Liver (tissue), 9 donors: ENCODE results near the gene IARS2. TPM values are rescaled to one million over a fixed set of nuclear protein-coding genes. Genes with fewer than 3 reads are reported as not detected.

Experiments
- DNase-seq: peaks from one replicate; pipeline ENCODE4 v3.0.0-alpha.2; 2017; ENCODE audit warnings: low spot score
- H3K27ac ChIP-seq, 2 donors: one replicate each; pipeline ENCODE4 v1.7.0; 2013; ENCODE audit warnings: inconsistent platforms in 2 of 2, low read length in 2 of 2, control low read depth in 1 of 2, low read depth in 1 of 2, mild to moderate bottlenecking in 1 of 2
- H3K27me3 ChIP-seq, 4 donors: one replicate each; pipeline versions ENCODE4 v1.6.1 to v1.7.0; 2013; ENCODE audit warnings: low read length in 3 of 4, inconsistent platforms in 1 of 4, mild to moderate bottlenecking in 1 of 4, moderate library complexity in 1 of 4; ENCODE audit not compliant: control insufficient read depth in 4 of 4, insufficient read depth in 4 of 4
- H3K36me3 ChIP-seq, 4 donors: one replicate each; pipeline versions ENCODE4 v1.6.1 to v1.7.0; 2013; ENCODE audit warnings: low read length in 3 of 4, mild to moderate bottlenecking in 3 of 4, low read depth in 1 of 4, moderate library complexity in 1 of 4; ENCODE audit not compliant: control insufficient read depth in 4 of 4, insufficient read depth in 3 of 4
- H3K4me1 ChIP-seq, 4 donors: one replicate each; pipeline versions ENCODE4 v1.6.1 to v1.7.0; 2013; ENCODE audit warnings: low read length in 3 of 4, mild to moderate bottlenecking in 3 of 4, moderate library complexity in 1 of 4; ENCODE audit not compliant: control insufficient read depth in 4 of 4, insufficient read depth in 4 of 4
- H3K4me3 ChIP-seq, 3 donors: one replicate each; pipeline versions ENCODE4 v1.6.1 to v1.7.0; 2013; ENCODE audit warnings: low read length in 3 of 3, control low read depth in 1 of 3, low read depth in 1 of 3, mild to moderate bottlenecking in 1 of 3
- H3K9ac ChIP-seq, 2 donors: one replicate each; pipeline ENCODE4 v1.7.0; 2013; ENCODE audit warnings: low read length in 2 of 2, mild to moderate bottlenecking in 2 of 2, moderate library complexity in 2 of 2, control low read depth in 1 of 2, low read depth in 1 of 2
- H3K9me3 ChIP-seq, 4 donors: one replicate each; pipeline versions ENCODE4 v1.6.1 to v1.7.0; 2013; ENCODE audit warnings: low read length in 3 of 4; ENCODE audit not compliant: control insufficient read depth in 4 of 4
- ATF3 ChIP-seq: IDR thresholded peaks from 2 replicates; pipeline ENCODE4 v1.6.1; 2016; ENCODE audit warnings: antibody characterized with exemption
- CTCF ChIP-seq: fragments of 150-350 bp; IDR thresholded peaks from 2 replicates; pipeline ENCODE4 v1.5.1; 2017; ENCODE audit warnings: improper control_type of control experiment, low read depth, low read length; ENCODE audit not compliant: missing input control
- EGR1 ChIP-seq, 2 donors: IDR thresholded peaks; 2 replicates each; pipeline ENCODE4 v1.6.1; 2016 to 2018; ENCODE audit warnings: antibody characterized with exemption in 2 of 2, low read depth in 2 of 2
- FOXA1 ChIP-seq: IDR thresholded peaks from 2 replicates; pipeline ENCODE4 v1.6.1; 2016; ENCODE audit warnings: antibody characterized with exemption
- FOXA2 ChIP-seq: IDR thresholded peaks from 2 replicates; pipeline ENCODE4 v1.6.1; 2016; ENCODE audit warnings: antibody characterized with exemption
- GABPA ChIP-seq, 2 donors: IDR thresholded peaks in 1 of 2; conservative IDR thresholded peaks in 1 of 2; 2 replicates each; pipeline ENCODE4 v1.6.1; 2016; ENCODE audit warnings: antibody characterized with exemption in 2 of 2, mild to moderate bottlenecking in 1 of 2, moderate library complexity in 1 of 2
- HNF4A ChIP-seq, 2 donors: conservative IDR thresholded peaks; 2 replicates each; pipeline ENCODE4 v1.6.1; 2016; ENCODE audit warnings: antibody characterized with exemption in 2 of 2, mild to moderate bottlenecking in 2 of 2
- HNF4G ChIP-seq: IDR thresholded peaks from 2 replicates; pipeline ENCODE4 v1.6.1; 2016; ENCODE audit warnings: antibody characterized with exemption
- JUND ChIP-seq, 2 donors: IDR thresholded peaks; 2 replicates each; pipeline ENCODE4 v1.6.1; 2016; ENCODE audit warnings: antibody characterized with exemption in 2 of 2
- MAX ChIP-seq: IDR thresholded peaks from 2 replicates; pipeline ENCODE4 v1.6.1; 2016; ENCODE audit warnings: antibody characterized with exemption
- NR2F2 ChIP-seq: IDR thresholded peaks from 2 replicates; pipeline ENCODE4 v1.6.1; 2016; ENCODE audit warnings: antibody characterized with exemption
- RAD21 ChIP-seq, 2 donors: IDR thresholded peaks; 2 replicates each; pipeline ENCODE4 v1.6.1; 2016; ENCODE audit warnings: antibody characterized with exemption in 2 of 2, mild to moderate bottlenecking in 2 of 2
- REST ChIP-seq: IDR thresholded peaks from 2 replicates; pipeline ENCODE4 v1.6.1; 2016; ENCODE audit warnings: antibody characterized with exemption, mild to moderate bottlenecking
- RXRA ChIP-seq, 2 donors: IDR thresholded peaks; 2 replicates each; pipeline ENCODE4 v1.6.1; 2017 to 2018; ENCODE audit warnings: antibody characterized with exemption in 2 of 2, mild to moderate bottlenecking in 1 of 2
- SP1 ChIP-seq: IDR thresholded peaks from 2 replicates; pipeline ENCODE4 v1.6.1; 2018; ENCODE audit warnings: antibody characterized with exemption, mild to moderate bottlenecking
- TAF1 ChIP-seq: conservative IDR thresholded peaks from 2 replicates; pipeline ENCODE4 v1.6.1; 2016; ENCODE audit warnings: antibody characterized with exemption, mild to moderate bottlenecking
- YY1 ChIP-seq: IDR thresholded peaks from 2 replicates; pipeline ENCODE4 v1.6.1; 2016; ENCODE audit warnings: antibody characterized with exemption, mild to moderate bottlenecking
- ZBTB33 ChIP-seq: IDR thresholded peaks from 2 replicates; pipeline ENCODE4 v1.6.1; 2016; ENCODE audit warnings: antibody characterized with exemption
- polyA plus RNA-seq, 2 donors: library from polyadenylated mRNA; stranded (reverse) in 1 of 2; unstranded in 1 of 2; fragments of 200-250 nt in 1 of 2; fragments of >200 nt in 1 of 2; fragmentation: Nextera tagmentation in 1 of 2; extraction: Ambion mirVana in 1 of 2; gene quantifications; one replicate each; pipeline versions ENCODE4 v1.2.1 to v1.2.3, GENCODE V29; 2013 to 2015
- total RNA-seq, 2 donors: library from RNA; depleted of rRNA; stranded (reverse); fragments of >200 nt; gene quantifications; one replicate each; pipeline ENCODE4 v1.2.3, GENCODE V29; 2014
- donor health status: healthy.
- donor health status: healthy.
- donor health status: healthy.
- donor health status: healthy.
- donor health status: healthy.

The IARS2 gene
- total and polyA plus RNA-seq, 4 donors = 31.8 to 53.8 (median 44.2) TPM

GRCh38 chr1:220123066-220123465 lies 29.1 kb downstream of the IARS2 start:
- no peaks in the 10 kb centered on the region for H3K9me3 ChIP-seq
- peaks cover 0 to 7% (median under 1%) of the 10 kb centered on the region in 4 donors for H3K4me1 ChIP-seq
- no peak for DNase-seq
- no peak overlapping the region for H3K9ac ChIP-seq
- H3K4me3 ChIP-seq = no peak overlapping the region
- TF ChIP-seq HNF4G = no peak
- no peak for TF ChIP-seq TAF1
- TF ChIP-seq JUND (IDR thresholded peaks at IDR 0.05) = no peak
- no peak for TF ChIP-seq ZBTB33
- no peak for TF ChIP-seq MAX
- TF ChIP-seq RAD21 (IDR thresholded peaks at IDR 0.05) = no peak
- no peak for TF ChIP-seq SP1
- no peak for TF ChIP-seq EGR1 (IDR thresholded peaks at IDR 0.05; ENCODE audit: low read depth in 2 of 2)
- TF ChIP-seq REST = no peak
- no peak for TF ChIP-seq FOXA1
- no peak for TF ChIP-seq GABPA (IDR thresholded peaks at IDR 0.05 in 1 of 2, conservative IDR thresholded peaks at IDR 0.05 in 1 of 2)
- TF ChIP-seq RXRA (IDR thresholded peaks at IDR 0.05) = no peak
- TF ChIP-seq ATF3 = no peak
- TF ChIP-seq YY1 = no peak
- TF ChIP-seq HNF4A (conservative IDR thresholded peaks at IDR 0.05) = no peak
- no peak for TF ChIP-seq FOXA2
- no peak for TF ChIP-seq CTCF
- no peak for TF ChIP-seq NR2F2
- H3K27me3 ChIP-seq = no peaks in the 10 kb centered on the region
- peaks cover 0 to 15% (median 6%) of the 10 kb centered on the region in 4 donors for H3K36me3 ChIP-seq
- no peak overlapping the region for H3K27ac ChIP-seq

- no peak for DNase-seq
- TF ChIP-seq RAD21 (IDR thresholded peaks at IDR 0.05) = peak in 1 of 2 donors; percentile 23
- TF ChIP-seq JUND (IDR thresholded peaks at IDR 0.05) = no peak
- peak; percentile 13 for TF ChIP-seq CTCF
- TF ChIP-seq TAF1 = no peak
- H3K9ac ChIP-seq = no peak overlapping the region
These were observed 30.0 kb downstream of the IARS2 start for GRCh38 chr1:220123889-220124288.

More at GRCh38 chr1:220123889-220124288, 30.0 kb downstream of the IARS2 start:
- no peaks in the 10 kb centered on the region for H3K9me3 ChIP-seq
- no peak overlapping the region for H3K4me3 ChIP-seq
- no peaks in the 10 kb centered on the region for H3K27me3 ChIP-seq
- H3K4me1 ChIP-seq = peaks cover 0 to 7% (median under 1%) of the 10 kb centered on the region in 4 donors
- H3K36me3 ChIP-seq = peaks cover 0 to 21% (median 8%) of the 10 kb centered on the region in 4 donors
- H3K27ac ChIP-seq = no peak overlapping the region
